Gastrocnemius medialis (tissue), 4 donors: ENCODE measurements around the gene TEN1. TPM values are rescaled to one million over a fixed set of nuclear protein-coding genes. Genes with fewer than 3 reads are reported as not detected.

Source experiments
- ATAC-seq, 2 donors: fragments of 150-250 bp; one replicate each; pipeline ENCODE4 v1.9.1; 2016
- DNase-seq, 2 donors: peaks; one replicate each; pipeline ENCODE4 v3.0.0-alpha.2; 2019
- H3K27ac ChIP-seq, 4 donors: fragments of 200-600 bp; sonication (generic); 1 replicate in 1 of 4; 2 replicates in 3 of 4; pipeline ENCODE4 v1.5.1; 2016 to 2018; ENCODE audit warnings: mild to moderate bottlenecking in 2 of 4, moderate library complexity in 1 of 4
- H3K27me3 ChIP-seq, 3 donors: fragments of 200-600 bp; sonication (generic) in 2 of 3; 1 replicate in 1 of 3; 2 replicates in 2 of 3; pipeline versions ENCODE4 v1.5.1 to v1.6.0; 2016 to 2019; ENCODE audit warnings: mild to moderate bottlenecking in 1 of 3, moderate library complexity in 1 of 3
- H3K36me3 ChIP-seq, 2 donors: fragments of 200-600 bp; sonication (generic) in 1 of 2; one replicate each; pipeline ENCODE4 v1.5.1; 2017 to 2018
- H3K4me1 ChIP-seq, 2 donors: fragments of 200-600 bp; sonication (generic) in 1 of 2; one replicate each; pipeline ENCODE4 v1.5.1; 2016 to 2017; ENCODE audit warnings: mild to moderate bottlenecking in 2 of 2
- H3K4me3 ChIP-seq, 4 donors: fragments of 200-600 bp; sonication (generic) in 3 of 4; 1 replicate in 1 of 4; 2 replicates in 3 of 4; pipeline ENCODE4 v1.5.1; 2016 to 2019; ENCODE audit warnings: mild to moderate bottlenecking in 2 of 4
- H3K9me3 ChIP-seq, 3 donors: fragments of 200-600 bp; sonication (generic) in 2 of 3; 1 replicate in 1 of 3; 2 replicates in 2 of 3; pipeline ENCODE4 v1.5.1; 2016 to 2019
- CTCF ChIP-seq, 5 experiments: fragments of 450-650 bp in 3 of 5; fragments of 200-600 bp in 2 of 5; sonication (generic) in 2 of 5; IDR thresholded peaks in 4 of 5; conservative IDR thresholded peaks in 1 of 5; 1 replicate in 4 of 5; 2 replicates in 1 of 5; pipeline ENCODE4 v1.5.1; 2016 to 2019; ENCODE audit warnings: antibody characterized with exemption in 5 of 5, mild to moderate bottlenecking in 3 of 5, moderate library complexity in 3 of 5
- POLR2A ChIP-seq, 2 donors: fragments of 450-650 bp; IDR thresholded peaks; one replicate each; pipeline ENCODE4 v1.6.1; 2017; ENCODE audit warnings: antibody characterized with exemption in 2 of 2, mild to moderate bottlenecking in 2 of 2, moderate library complexity in 2 of 2
- in situ Hi-C, 4 donors: fragments of 200-750 bp; cut with MboI; loops; one replicate each; pipeline versions ENCODE4 v1.15.0 to v1.8.0; 2017; ENCODE audit warnings: low sequenced_read_pairs in 4 of 4
- intact Hi-C: fragments of 100-400 bp; cut with DNase I; formaldehyde crosslinking; loops from one replicate; pipeline ENCODE4 v1.15.1; 2023; ENCODE audit warnings: low total_unique reads
- total RNA-seq, 4 donors: library from RNA; depleted of rRNA; stranded (reverse); fragments of >200 nt; gene quantifications; one replicate each; pipeline versions ENCODE4 v1.1.0 to v1.2.3, GENCODE V29; 2016

The TEN1 gene
- total RNA-seq, 4 donors from 2014 or later = 4.2 to 9.2 (median 6.8) TPM

DNA sequence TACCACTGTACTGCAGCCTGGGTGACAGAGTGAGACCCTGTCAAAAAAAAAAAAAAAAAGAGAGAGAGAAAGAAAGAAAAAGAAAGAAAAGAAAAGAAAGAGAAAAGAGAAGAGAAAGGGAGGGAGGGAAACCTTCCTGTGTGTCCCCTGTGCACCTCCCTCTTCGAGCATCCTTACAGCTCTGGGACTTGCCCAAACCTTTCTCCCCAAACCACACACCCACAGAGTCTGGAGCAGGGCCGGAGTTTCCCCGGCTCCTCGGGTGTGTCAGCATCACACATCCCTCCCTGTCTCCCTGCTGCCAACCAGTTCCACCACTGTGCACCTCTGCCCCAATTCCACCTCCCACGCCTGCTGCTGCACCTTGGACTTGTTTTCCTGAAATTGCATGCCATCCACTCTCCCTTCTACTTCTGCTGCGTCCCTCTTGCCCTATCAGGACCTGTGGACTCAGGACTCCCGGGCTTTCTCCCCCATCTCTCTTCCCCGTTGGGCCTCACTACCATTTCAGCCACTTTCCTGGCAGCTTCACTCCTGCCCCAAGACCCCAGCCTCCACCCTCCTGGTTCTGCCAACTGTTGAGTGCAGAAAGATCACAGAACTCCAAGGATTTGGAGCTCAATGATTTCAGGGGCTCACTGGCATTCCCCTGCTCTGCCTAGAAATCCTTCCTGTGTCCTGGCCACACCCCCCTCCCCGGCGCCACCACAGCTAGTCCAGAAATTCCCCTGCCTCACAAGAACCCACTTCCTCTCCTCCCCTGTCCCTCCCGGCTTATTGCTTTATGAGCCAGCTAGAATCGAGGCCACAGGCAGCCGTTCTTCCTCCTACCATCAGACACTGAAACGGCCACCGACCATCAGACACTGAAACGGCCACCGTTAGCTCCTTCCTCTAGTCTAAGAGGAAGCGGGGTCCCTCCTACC is 17.9 kb downstream of the TEN1 start:
- TF ChIP-seq POLR2A (IDR thresholded peaks at IDR 0.05) (no peak), CTCF (IDR thresholded peaks at IDR 0.05 in 4 of 5, conservative IDR thresholded peaks at IDR 0.05 in 1 of 5) (no peak)
- Histone ChIP-seq H3K4me3 (no peak overlapping the region), H3K36me3 (peaks cover 0 to 7% of the 10 kb centered on the region in 2 donors), H3K4me1 (no peaks in the 10 kb centered on the region), H3K27me3 (no peaks in the 10 kb centered on the region), H3K27ac (no peak overlapping the region), H3K9me3 (no peaks in the 10 kb centered on the region)
- DNase-seq (no peak), ATAC-seq (no peak)
- in situ Hi-C loops (no loop called here), intact Hi-C loops (no loop called here)

- no peak for ATAC-seq
- Histone ChIP-seq H3K4me1 (peaks cover 4 to 6% of the 10 kb centered on the region in 2 donors), H3K27me3 (no peaks in the 10 kb centered on the region), H3K36me3 (peaks cover 0 to 5% of the 10 kb centered on the region in 2 donors), H3K27ac (no peak overlapping the region), H3K9me3 (no peaks in the 10 kb centered on the region), H3K4me3 (no peak overlapping the region)
- no peak for DNase-seq
- in situ Hi-C loops (no loop called here), intact Hi-C loops (no loop called here)
- TF ChIP-seq POLR2A (IDR thresholded peaks at IDR 0.05) = no peak
- TF ChIP-seq CTCF (IDR thresholded peaks at IDR 0.05 in 4 of 5, conservative IDR thresholded peaks at IDR 0.05 in 1 of 5) = no peak
Observed at GRCh38 chr17:75998327-75998795, 19.3 kb downstream of the TEN1 start.

- no peak overlapping the region for H3K27ac ChIP-seq
- no peaks in the 10 kb centered on the region for H3K9me3 ChIP-seq
- DNase-seq (no peak), ATAC-seq (no peak)
- H3K36me3 ChIP-seq = no peaks in the 10 kb centered on the region
- TF ChIP-seq CTCF (IDR thresholded peaks at IDR 0.05 in 4 of 5, conservative IDR thresholded peaks at IDR 0.05 in 1 of 5) = peak in 3 of 5 experiments; percentile 31 to 51 (median 46)
- no peak for TF ChIP-seq POLR2A (IDR thresholded peaks at IDR 0.05)
- H3K4me1 ChIP-seq = peaks cover 9 to 13% of the 10 kb centered on the region in 2 donors
- intact Hi-C loops = no loop called here
- H3K27me3 ChIP-seq = no peaks in the 10 kb centered on the region
- in situ Hi-C loops = no loop called here
- H3K4me3 ChIP-seq = no peak overlapping the region
Observed at GRCh38 chr17:76000016-76000754, 21.1 kb downstream of the TEN1 start.

GRCh38 chr17:76000755-76001521 is 21.9 kb downstream of the TEN1 start, which contains the start of gene CDK3:
CDK3 (plus strand) TSS chr17:76000855; CDS start chr17:76001426, 571 bp downstream.
- no peak within 1 kb of the TSS for H3K27ac ChIP-seq
- intact Hi-C loops = no loop called here
- H3K27me3 ChIP-seq = no peaks in the 10 kb centered on the region
- in situ Hi-C loops = no loop called here
- H3K36me3 ChIP-seq = no peaks in the 10 kb centered on the region
- ATAC-seq (no peak), DNase-seq (no peak)
- no peak for TF ChIP-seq CTCF (IDR thresholded peaks at IDR 0.05 in 4 of 5, conservative IDR thresholded peaks at IDR 0.05 in 1 of 5)
- no peak for TF ChIP-seq POLR2A (IDR thresholded peaks at IDR 0.05)
- H3K9me3 ChIP-seq = no peaks in the 10 kb centered on the region
- H3K4me1 ChIP-seq = peaks cover 13 to 16% of the 10 kb centered on the region in 2 donors
- no peak within 1 kb of the TSS for H3K4me3 ChIP-seq
